T-cell (primary cell): Measurements from ENCODE around the gene MCRS1. TPM values are rescaled to one million over a fixed set of nuclear protein-coding genes. Genes with fewer than 3 reads are reported as not detected.

Experiments used
- ATAC-seq, 4 experiments: fragments of 200-7000 bp in 3 of 4; fragments of 150-1000 bp in 1 of 4; cut with Tn5 transposase; replicated peaks in 1 of 4; 1 replicate in 3 of 4; 2 replicates in 1 of 4; pipeline ENCODE4 v1.10.0; 2021; ENCODE audit warnings: moderate library complexity in 3 of 4, mild to moderate bottlenecking in 2 of 4, moderate number of reproducible peaks in 1 of 4
- CTCF ChIA-PET, 2 donors: fragments of 300-600 bp; sonication (Branson Sonifier 250); formaldehyde crosslinking; loops; one replicate each; lab custom pipeline; 2022; ENCODE audit warnings: antibody characterized with exemption in 2 of 2; lab: Charles Lee
- POLR2A ChIA-PET, 2 donors: fragments of 300-600 bp; sonication (Branson Sonifier 250); formaldehyde crosslinking; loops; one replicate each; lab custom pipeline; 2022; ENCODE audit warnings: antibody characterized with exemption in 2 of 2; lab: Charles Lee
- DNase-seq, 35 experiments: peaks; one replicate each; pipeline versions ENCODE4 v3.0.0 to v3.0.0-alpha.2; 2013 to 2023
- H3K27ac ChIP-seq: one replicate; pipeline ENCODE4 v1.5.1; 2013; ENCODE audit warnings: low read length
- H3K27me3 ChIP-seq, 2 experiments: replicated peaks in 1 of 2; 1 replicate in 1 of 2; 2 replicates in 1 of 2; pipeline versions ENCODE4 v1.6.1 to v1.7.0; 2013; ENCODE audit warnings: low read length in 1 of 2, mixed read lengths in 1 of 2; ENCODE audit not compliant: control insufficient read depth in 2 of 2, insufficient read depth in 2 of 2; ENCODE audit errors: extremely low read depth in 1 of 2
- H3K36me3 ChIP-seq, 2 donors: 1 replicate in 1 of 2; 2 replicates in 1 of 2; pipeline versions ENCODE4 v1.6.1 to v1.7.0; 2013; ENCODE audit warnings: low read length in 1 of 2; ENCODE audit not compliant: control insufficient read depth in 2 of 2, insufficient read depth in 1 of 2; ENCODE audit errors: extremely low read depth in 1 of 2
- H3K4me1 ChIP-seq, 2 experiments: 1 replicate in 1 of 2; 2 replicates in 1 of 2; pipeline versions ENCODE4 v1.6.1 to v1.7.0; 2013; ENCODE audit warnings: low read length in 2 of 2, mixed read lengths in 1 of 2; ENCODE audit not compliant: insufficient read depth in 2 of 2, control insufficient read depth in 1 of 2; ENCODE audit errors: extremely low read depth in 1 of 2
- H3K4me3 ChIP-seq, 2 donors: 1 replicate in 1 of 2; 2 replicates in 1 of 2; pipeline versions ENCODE4 v1.5.1 to v1.7.0; 2013; ENCODE audit warnings: mild to moderate bottlenecking in 2 of 2, low read length in 1 of 2, moderate library complexity in 1 of 2; ENCODE audit not compliant: control insufficient read depth in 1 of 2; ENCODE audit errors: extremely low read depth in 1 of 2
- H3K9me3 ChIP-seq: 2 replicates; pipeline ENCODE4 v1.7.0; 2013
- H3K27ac Mint-ChIP-seq, 2 donors: one replicate each; pipeline ENCODE4 v1.8.0; 2020 to 2021; ENCODE audit warnings: mild to moderate bottlenecking in 2 of 2, mixed read lengths in 2 of 2
- H3K27me3 Mint-ChIP-seq, 2 donors: one replicate each; pipeline ENCODE4 v1.8.0; 2021 to 2022; ENCODE audit warnings: mixed read lengths in 2 of 2
- H3K36me3 Mint-ChIP-seq: one replicate; pipeline ENCODE4 v1.8.0; 2021; ENCODE audit warnings: mixed read lengths
- H3K4me1 Mint-ChIP-seq, 3 donors: one replicate each; pipeline ENCODE4 v1.8.0; 2020 to 2022; ENCODE audit warnings: mixed read lengths in 3 of 3, mild to moderate bottlenecking in 1 of 3
- H3K4me3 Mint-ChIP-seq, 3 donors: one replicate each; pipeline ENCODE4 v1.8.0; 2020 to 2022; ENCODE audit warnings: mild to moderate bottlenecking in 3 of 3, mixed read lengths in 3 of 3, moderate library complexity in 3 of 3
- H3K9me3 Mint-ChIP-seq, 3 donors: one replicate each; pipeline ENCODE4 v1.8.0; 2020 to 2022; ENCODE audit warnings: mixed read lengths in 3 of 3
- WGBS: methylation state at CpG from one replicate; pipeline ENCODE4 v1.1.5; 2013; ENCODE audit warnings: missing lambda C conversion rate; ENCODE audit not compliant: insufficient coverage; 5-methylcytosine and 5-hydroxymethylcytosine counted together
- total RNA-seq, 35 experiments: library from RNA in 6 of 35; stranded (reverse) in 6 of 35; fragments of 120-200 nt in 1 of 35; gene quantifications; one replicate each; pipeline versions ENCODE4 v1.2.1 to v1.2.4 and lab custom pipeline; 2013 to 2026

The MCRS1 gene
- total RNA-seq, 5 donors from 2014 or later (not counting 1 experiment from before 2014, with no cell fraction given) = 66.1 to 89.0 (median 85.7) TPM

GRCh38 chr12:49578471-49579112 lies 10.7 kb upstream of the MCRS1 start:
- Histone ChIP-seq H3K9me3 (no peaks in the 10 kb centered on the region), H3K27ac (no peak overlapping the region), H3K4me3 (no peak overlapping the region), H3K4me1 (peaks cover 0 to 7% of the 10 kb centered on the region in 2 experiments), H3K27me3 (no peaks in the 10 kb centered on the region), H3K36me3 (peaks cover 2 to 4% of the 10 kb centered on the region in 2 donors)
- ChIA-PET POLR2A (interaction anchor here in 1 of 2 donors (0.5 to 0.6 kb wide), 2 partner anchors 44 to 174 kb away, joined by 3 read pairs; no protein-coding TSS in a partner anchor), CTCF (interaction anchor here (0.5 to 0.7 kb wide), 7 partner anchors 20 to 1200 kb away, joined by 3 to 6 read pairs (median 4); no protein-coding TSS in a partner anchor)
- ATAC-seq (no peak), DNase-seq (no peak)
- Mint-ChIP-seq H3K27ac (no peak overlapping the region), H3K9me3 (no peaks in the 10 kb centered on the region), H3K4me3 (no peak overlapping the region), H3K4me1 (peaks cover 6 to 27% (median 8%) of the 10 kb centered on the region in 3 donors), H3K36me3 (peaks cover 12% of the 10 kb centered on the region), H3K27me3 (no peaks in the 10 kb centered on the region)
- WGBS = 93% methylated on average over 9 of the region's 13 CpGs

DNA sequence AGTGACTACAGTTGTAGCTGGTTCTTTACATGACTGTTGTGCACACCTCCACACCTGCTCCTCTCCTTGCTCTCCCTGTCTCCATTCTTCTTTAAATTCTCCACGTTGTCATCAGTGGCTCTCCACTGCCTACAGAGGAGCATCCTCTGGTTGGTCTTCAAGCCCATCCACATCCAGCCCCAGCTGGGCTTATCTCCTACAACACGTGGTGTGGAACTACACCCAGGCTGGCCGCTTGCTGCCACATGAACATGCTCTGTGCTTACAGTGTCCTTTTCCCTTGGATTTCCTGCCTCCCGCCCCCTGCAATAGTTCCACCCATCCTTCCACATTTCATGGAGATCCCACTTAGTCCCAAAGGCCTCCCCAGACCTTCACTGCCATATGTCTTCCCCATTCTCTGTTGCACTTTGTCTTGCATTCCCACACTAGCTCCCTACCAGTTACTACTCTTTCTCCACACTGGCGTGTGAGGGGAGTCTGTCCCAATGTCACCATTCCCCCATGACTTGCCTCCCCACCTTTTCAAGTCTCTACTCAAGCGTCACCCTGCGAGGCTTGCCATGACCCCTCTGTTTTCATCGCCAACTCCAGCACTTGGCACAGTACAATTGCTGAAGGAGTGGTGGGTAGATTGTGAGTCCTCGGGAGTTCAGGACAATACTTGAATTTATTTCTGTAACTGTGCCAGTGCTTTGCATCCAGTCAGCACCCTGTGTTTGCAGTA lies 9.8 kb upstream of the MCRS1 start:
- no peak overlapping the region for H3K4me3 ChIP-seq
- no peaks in the 10 kb centered on the region for H3K27me3 ChIP-seq
- no peak overlapping the region for H3K4me3 Mint-ChIP-seq
- no peak overlapping the region for H3K27ac ChIP-seq
- H3K9me3 ChIP-seq = no peaks in the 10 kb centered on the region
- DNase-seq (no peak), ATAC-seq (no peak)
- WGBS = 93% methylated on average over 5 of the region's 9 CpGs
- CTCF ChIA-PET = interaction anchor here in 1 of 2 donors (0.5 to 1.4 kb wide), 2 partner anchors 68 to 219 kb away, joined by 3 read pairs; no protein-coding TSS in a partner anchor
- peaks cover 13% of the 10 kb centered on the region for H3K36me3 Mint-ChIP-seq
- peaks cover 0 to 2% of the 10 kb centered on the region in 2 donors for H3K36me3 ChIP-seq
- H3K9me3 Mint-ChIP-seq = no peaks in the 10 kb centered on the region
- peaks cover 0 to 7% of the 10 kb centered on the region in 2 experiments for H3K4me1 ChIP-seq
- POLR2A ChIA-PET = no interaction called here
- no peaks in the 10 kb centered on the region for H3K27me3 Mint-ChIP-seq
- no peak overlapping the region for H3K27ac Mint-ChIP-seq
- H3K4me1 Mint-ChIP-seq = peaks cover 6 to 25% (median 8%) of the 10 kb centered on the region in 3 donors

GRCh38 chr12:49568442-49569162 lies 660 bp upstream of the MCRS1 start:
- Histone ChIP-seq H3K4me1 (peaks cover 16 to 51% of the 10 kb centered on the region in 2 experiments), H3K9me3 (no peaks in the 10 kb centered on the region), H3K4me3 (peak overlapping the region; percentile 71 to 97), H3K27me3 (no peaks in the 10 kb centered on the region), H3K36me3 (peaks cover under 1 to 14% of the 10 kb centered on the region in 2 donors), H3K27ac (no peak overlapping the region)
- Mint-ChIP-seq H3K27me3 (no peaks in the 10 kb centered on the region), H3K4me3 (peak overlapping the region; percentile 98 to 100 (median 99)), H3K9me3 (no peaks in the 10 kb centered on the region), H3K27ac (peak overlapping the region; percentile 99 to 100), H3K36me3 (peaks cover 13% of the 10 kb centered on the region), H3K4me1 (peaks cover 54 to 69% (median 58%) of the 10 kb centered on the region in 3 donors)
- ChIA-PET POLR2A (interaction anchor here (0.6 kb wide), 3 partner anchors 28 to 277 kb away, joined by 4 read pairs; no protein-coding TSS in a partner anchor), CTCF (no interaction called here)
- ATAC-seq = peak; percentile 16 to 38 (median 28)
- 0% methylated on average over 15 of the region's 19 CpGs for WGBS
- no peak for DNase-seq

DNA sequence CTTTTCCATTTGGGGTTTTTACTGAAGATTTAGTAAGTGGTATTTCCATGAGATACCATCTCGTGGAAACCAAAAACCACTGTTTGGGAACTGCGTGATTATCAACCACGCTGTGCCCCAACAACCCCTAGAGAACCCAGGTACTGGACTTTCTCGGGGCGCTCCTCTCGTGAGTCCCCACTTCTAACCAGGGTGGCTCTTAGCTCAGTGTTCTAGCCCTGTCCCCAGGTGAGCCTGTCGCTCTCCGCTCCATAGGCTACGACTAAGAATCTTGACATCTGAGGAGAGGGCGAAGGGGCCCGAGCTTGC lies 686 bp downstream of the MCRS1 start:
- ATAC-seq (peak; percentile 8 to 14 (median 12)), DNase-seq (peak in 1 of 35 experiments; percentile 11)
- Mint-ChIP-seq H3K4me3 (peak overlapping the region; percentile 98 to 100 (median 99)), H3K9me3 (no peaks in the 10 kb centered on the region), H3K27me3 (no peaks in the 10 kb centered on the region), H3K4me1 (peaks cover 54 to 71% (median 58%) of the 10 kb centered on the region in 3 donors), H3K36me3 (peaks cover 17% of the 10 kb centered on the region), H3K27ac (peak overlapping the region; percentile 99 to 100)
- peak overlapping the region; percentile 92 for H3K27ac ChIP-seq
- 2% methylated on average over 11 of the region's 11 CpGs for WGBS
- H3K9me3 ChIP-seq = no peaks in the 10 kb centered on the region
- peak overlapping the region; percentile 71 to 97 for H3K4me3 ChIP-seq
- H3K27me3 ChIP-seq = no peaks in the 10 kb centered on the region
- peaks cover 5 to 28% of the 10 kb centered on the region in 2 donors for H3K36me3 ChIP-seq
- POLR2A ChIA-PET = interaction anchor here in 1 of 2 donors (0.5 kb wide), 1 partner anchor 12 kb away, joined by 4 read pairs; no protein-coding TSS in a partner anchor
- CTCF ChIA-PET = interaction anchor here in 1 of 2 donors (0.6 kb wide), 1 partner anchor 209 kb away, joined by 3 read pairs; no protein-coding TSS in a partner anchor
- peaks cover 16 to 51% of the 10 kb centered on the region in 2 experiments for H3K4me1 ChIP-seq

DNA sequence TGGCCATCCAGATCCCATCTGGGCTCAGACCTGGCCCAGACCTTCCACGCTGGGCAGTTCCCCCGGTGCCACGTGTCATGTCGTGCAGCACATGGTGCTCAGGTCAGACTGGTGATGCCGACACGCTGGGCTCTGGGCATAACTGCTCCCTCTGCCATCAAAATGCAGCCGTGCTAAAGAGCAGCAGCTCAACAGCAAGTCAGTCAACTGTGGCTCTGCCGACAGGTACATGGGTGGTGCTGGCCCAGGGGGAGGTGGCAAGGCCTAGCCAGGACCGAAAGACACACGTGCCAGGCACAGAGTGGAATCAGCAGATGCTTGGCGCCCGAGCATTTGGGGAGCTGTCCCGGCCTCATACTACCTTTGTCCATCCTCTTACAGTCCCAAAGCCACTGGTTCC lies 1.6 kb downstream of the MCRS1 start:
- ChIA-PET CTCF (interaction anchor here in 1 of 2 donors (0.7 kb wide), 1 partner anchor 260 kb away, joined by 4 read pairs; no protein-coding TSS in a partner anchor), POLR2A (interaction anchor here in 1 of 2 donors (0.9 kb wide), 1 partner anchor 9 kb away, joined by 3 read pairs; no protein-coding TSS in a partner anchor)
- Mint-ChIP-seq H3K4me3 (peak overlapping the region in 2 of 3 donors; percentile 98 to 100), H3K9me3 (no peaks in the 10 kb centered on the region), H3K27ac (no peak overlapping the region), H3K27me3 (no peaks in the 10 kb centered on the region), H3K4me1 (peaks cover 50 to 67% (median 52%) of the 10 kb centered on the region in 3 donors), H3K36me3 (peaks cover 19% of the 10 kb centered on the region)
- 92% methylated on average over 10 of the region's 13 CpGs for WGBS
- Histone ChIP-seq H3K4me1 (peaks cover 16 to 51% of the 10 kb centered on the region in 2 experiments), H3K4me3 (no peak overlapping the region), H3K27ac (no peak overlapping the region), H3K27me3 (no peaks in the 10 kb centered on the region), H3K9me3 (no peaks in the 10 kb centered on the region), H3K36me3 (peaks cover 11 to 36% of the 10 kb centered on the region in 2 donors)
- ATAC-seq = no peak
- DNase-seq = no peak
